Epithelial cell of proximal tubule (primary cell): ENCODE data around the gene ZFP82. TPM values are rescaled to one million over a fixed set of nuclear protein-coding genes. Genes with fewer than 3 reads are reported as not detected.
A peak's percentile ranks its signal among the peaks of the same experiment; 100 is the strongest.

Experiments
- DNase-seq: peaks from one replicate; pipeline ENCODE4 v3.0.0-alpha.2; 2011; ENCODE audit warnings: low read depth
- H3K4me3 ChIP-seq: 2 replicates; pipeline ENCODE4 v1.5.1; 2011; ENCODE audit warnings: low read depth, mild to moderate bottlenecking, low read length
- CTCF ChIP-seq: conservative IDR thresholded peaks from 2 replicates; pipeline ENCODE4 v1.5.1; 2012; ENCODE audit warnings: low read depth, mild to moderate bottlenecking, low read length
- total RNA-seq: library from RNA; depleted of rRNA; stranded (reverse); fragments of >200 nt; gene quantifications from 2 replicates; pipeline ENCODE4 v1.2.3, GENCODE V29; 2015

The ZFP82 gene
- 4.7 and 5.2 TPM in 2 replicates for total RNA-seq

GRCh38 chr19:36418287-36419001 is at the start of gene ZFP82:
TSS of gene ZFP82 (minus strand) at chr19:36418644. CDS start at chr19:36409789, 8,855 bp downstream.
- DNase-seq = no peak
- peak within 1 kb of the TSS; percentile 76 for H3K4me3 ChIP-seq
- TF ChIP-seq CTCF = no peak

- TF ChIP-seq CTCF = no peak
- no peak for DNase-seq
- H3K4me3 ChIP-seq = no peak overlapping the region
Measured at GRCh38 chr19:36460046-36460445, 41.6 kb upstream of the ZFP82 start.

- no peak for TF ChIP-seq CTCF
- DNase-seq = no peak
- H3K4me3 ChIP-seq = no peak overlapping the region
Measured at GRCh38 chr19:36456831-36457230, 38.4 kb upstream of the ZFP82 start.

- no peak overlapping the region for H3K4me3 ChIP-seq
- TF ChIP-seq CTCF = no peak
- no peak for DNase-seq
Measured at GRCh38 chr19:36449059-36449670, 30.7 kb upstream of the ZFP82 start.

- no peak overlapping the region for H3K4me3 ChIP-seq
- no peak for TF ChIP-seq CTCF
- DNase-seq = no peak
Measured at GRCh38 chr19:36441339-36441738, 22.9 kb upstream of the ZFP82 start.

- H3K4me3 ChIP-seq = no peak overlapping the region
- no peak for TF ChIP-seq CTCF
- no peak for DNase-seq
Measured at GRCh38 chr19:36436531-36436930, 18.1 kb upstream of the ZFP82 start.

GRCh38 chr19:36423925-36424324 is 5.5 kb upstream of the ZFP82 start:
- DNase-seq = no peak
- no peak for TF ChIP-seq CTCF
- H3K4me3 ChIP-seq = no peak overlapping the region
